Ovary (tissue), 9 donors: Measurements from ENCODE around the gene SENP8. TPM values are rescaled to one million over a fixed set of nuclear protein-coding genes. Genes with fewer than 3 reads are reported as not detected.

Source experiments
- DNase-seq, 5 donors: peaks; one replicate each; pipeline ENCODE4 v3.0.0-alpha.2; 2019 to 2020
- H3K27ac ChIP-seq, 2 donors: fragments of 200-600 bp; one replicate each; pipeline versions ENCODE4 v1.5.1 to v1.8.0; 2019 to 2022
- H3K27me3 ChIP-seq: fragments of 200-600 bp; one replicate; pipeline ENCODE4 v1.8.0; 2022
- H3K36me3 ChIP-seq: fragments of 200-600 bp; sonication (generic); one replicate; pipeline ENCODE4 v1.5.1; 2019
- H3K4me1 ChIP-seq: one replicate; pipeline ENCODE4 v1.8.1; 2013; ENCODE audit warnings: mild to moderate bottlenecking, moderate library complexity; ENCODE audit not compliant: insufficient read depth
- H3K4me3 ChIP-seq: fragments of 200-600 bp; sonication (generic); one replicate; pipeline ENCODE4 v1.5.1; 2017
- H3K9me3 ChIP-seq, 2 donors: fragments of 200-600 bp in 1 of 2; sonication (generic) in 1 of 2; one replicate each; pipeline versions ENCODE4 v1.5.1 to v1.8.1; 2013 to 2019; ENCODE audit warnings: mild to moderate bottlenecking in 1 of 2, moderate library complexity in 1 of 2
- EP300 ChIP-seq: sonication (generic); formaldehyde crosslinking; IDR thresholded peaks from one replicate; pipeline ENCODE4 v1.6.1; 2017; ENCODE audit warnings: antibody characterized with exemption
- POLR2A ChIP-seq: fragments of 450-650 bp; IDR thresholded peaks from one replicate; pipeline ENCODE4 v1.6.1; 2017; ENCODE audit warnings: antibody characterized with exemption, mild to moderate bottlenecking, moderate library complexity
- WGBS, 3 donors: extraction: QIAGEN DNeasy Blood & Tissue Kit in 1 of 3; methylation state at CpG; one replicate each; pipeline versions ENCODE4 v1.1.5 to v1.1.7; 2013 to 2017; 5-methylcytosine and 5-hydroxymethylcytosine counted together
- intact Hi-C, 4 donors: fragments of 100-400 bp; cut with DNase I; formaldehyde crosslinking; loops; one replicate each; pipeline versions ENCODE4 v1.11.0 to v1.15.1; 2022 to 2023
- polyA plus RNA-seq, 2 donors: library from polyadenylated mRNA; stranded (reverse); fragments of 200-250 nt in 1 of 2; fragments of 350-450 nt in 1 of 2; fragmentation: Illumina TruSeq in 1 of 2; extraction: RNeasy Lipid Tissue Mini Kit (QIAGEN cat#74804) in 1 of 2; gene quantifications; one replicate each; pipeline ENCODE4 v1.2.3, GENCODE V29; 2013 to 2014
- total RNA-seq, 7 donors: library from RNA; depleted of rRNA in 2 of 7; stranded (reverse); fragments of >200 nt in 2 of 7; fragmentation: NEBNext Ultra II Directional in 3 of 7; extraction: Animal tissue kit (Norgen Biotek cat#: 25700) in 3 of 7; gene quantifications; one replicate each; pipeline versions ENCODE4 v1.1.0 to v1.2.4, GENCODE V29; 2016 to 2023
- TF ChIP-seq, protein P1 (sequence below), 3 donors: fragments of 450-650 bp in 2 of 3; fragments of 200-600 bp in 1 of 3; IDR thresholded peaks; one replicate each; pipeline versions ENCODE4 v1.5.1 to v1.8.0; 2016 to 2022; ENCODE audit warnings: antibody characterized with exemption in 3 of 3, mild to moderate bottlenecking in 1 of 3
- donor health status: DM: no; HTN: no; CAD: no; lungs with moderate emphysema.
- donor health status: DM: no; HTN: no; CAD: no.
- donor health status: Bipolar disorder and iron deficiency.
- donor health status: DM: yes; HTN: yes; CAD: no.
- donor health status: DM: no; HTN: no; CAD: no.
- donor health status: DM: yes; HTN: yes; CAD: no.

Gene SENP8
- total and polyA plus RNA-seq, 9 donors, result 0.72 to 5.4 (median 3.2) TPM

DNA sequence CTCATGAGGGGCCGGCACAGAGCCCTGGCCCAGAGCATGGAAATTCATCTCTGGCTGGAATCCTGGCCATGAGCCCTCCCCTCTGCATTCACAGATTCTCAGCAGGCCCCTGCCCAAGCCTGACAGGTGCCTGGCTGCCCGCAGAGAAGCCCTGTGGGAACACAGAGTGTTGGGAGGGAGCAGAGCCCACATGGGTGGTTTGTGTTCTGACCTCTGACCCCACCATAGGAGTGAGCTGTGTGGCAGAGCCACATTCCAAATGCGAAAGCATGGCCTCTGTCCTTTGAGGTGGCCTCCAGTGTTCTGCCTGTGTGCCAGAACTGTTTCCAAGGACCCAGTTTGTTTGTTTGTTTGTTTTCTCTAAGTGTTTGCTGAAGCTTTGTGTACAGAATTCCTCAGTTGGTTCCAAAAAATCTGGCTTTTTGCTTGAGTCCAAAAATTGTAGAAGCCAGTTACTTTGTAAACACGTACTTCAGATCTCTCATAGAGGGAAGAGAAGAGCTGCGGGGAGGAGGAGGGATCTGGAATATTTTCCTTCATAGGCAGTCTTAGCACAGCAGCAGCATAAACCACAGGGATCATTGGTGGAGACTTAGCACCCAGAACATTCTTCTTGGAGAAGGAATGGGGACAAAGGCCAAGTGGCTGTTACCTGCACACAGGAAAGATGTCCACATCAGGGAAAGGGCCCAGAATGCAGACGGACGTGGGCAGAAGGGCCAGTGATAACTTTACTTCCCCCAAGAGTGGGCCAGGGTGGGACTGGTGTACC lies 43.3 kb downstream of the SENP8 start:
- Histone ChIP-seq H3K27me3 (no peaks in the 10 kb centered on the region), H3K4me1 (no peaks in the 10 kb centered on the region), H3K27ac (no peak overlapping the region), H3K9me3 (no peaks in the 10 kb centered on the region), H3K36me3 (no peaks in the 10 kb centered on the region), H3K4me3 (no peak overlapping the region)
- 66 to 79% (median 78%) methylated on average over 7 of the region's 7 CpGs for WGBS, 3 donors
- no peak for TF ChIP-seq POLR2A
- TF ChIP-seq, protein P1, sequence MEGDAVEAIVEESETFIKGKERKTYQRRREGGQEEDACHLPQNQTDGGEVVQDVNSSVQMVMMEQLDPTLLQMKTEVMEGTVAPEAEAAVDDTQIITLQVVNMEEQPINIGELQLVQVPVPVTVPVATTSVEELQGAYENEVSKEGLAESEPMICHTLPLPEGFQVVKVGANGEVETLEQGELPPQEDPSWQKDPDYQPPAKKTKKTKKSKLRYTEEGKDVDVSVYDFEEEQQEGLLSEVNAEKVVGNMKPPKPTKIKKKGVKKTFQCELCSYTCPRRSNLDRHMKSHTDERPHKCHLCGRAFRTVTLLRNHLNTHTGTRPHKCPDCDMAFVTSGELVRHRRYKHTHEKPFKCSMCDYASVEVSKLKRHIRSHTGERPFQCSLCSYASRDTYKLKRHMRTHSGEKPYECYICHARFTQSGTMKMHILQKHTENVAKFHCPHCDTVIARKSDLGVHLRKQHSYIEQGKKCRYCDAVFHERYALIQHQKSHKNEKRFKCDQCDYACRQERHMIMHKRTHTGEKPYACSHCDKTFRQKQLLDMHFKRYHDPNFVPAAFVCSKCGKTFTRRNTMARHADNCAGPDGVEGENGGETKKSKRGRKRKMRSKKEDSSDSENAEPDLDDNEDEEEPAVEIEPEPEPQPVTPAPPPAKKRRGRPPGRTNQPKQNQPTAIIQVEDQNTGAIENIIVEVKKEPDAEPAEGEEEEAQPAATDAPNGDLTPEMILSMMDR (IDR thresholded peaks at IDR 0.05), result no peak
- no peak for TF ChIP-seq EP300
- DNase-seq, result no peak
- intact Hi-C loops, result loop anchor here in 1 of 4 donors (10.0 kb wide), 1 partner anchor 417 kb away; no protein-coding TSS in a partner anchor

DNA sequence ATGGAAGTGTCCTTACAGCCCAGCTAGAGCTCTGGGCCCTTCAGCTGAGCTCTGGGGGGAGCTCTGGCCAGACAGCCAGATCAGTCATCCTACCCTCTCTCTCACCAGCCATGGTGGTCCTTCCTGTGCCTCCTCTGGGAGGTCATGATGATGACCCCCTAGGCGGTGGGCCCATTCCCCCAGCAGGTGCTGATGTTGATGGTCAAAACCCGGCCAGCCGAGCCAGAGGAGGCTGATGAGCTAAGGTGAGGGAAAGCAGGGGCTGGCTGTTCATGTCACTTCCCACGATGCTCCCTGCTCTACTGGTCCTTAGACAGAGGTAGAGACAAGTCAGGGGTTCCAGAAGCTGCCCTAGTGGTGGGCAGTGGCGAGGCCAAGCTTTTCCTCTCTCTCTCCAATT lies 44.4 kb downstream of the SENP8 start:
- H3K4me3 ChIP-seq, result no peak overlapping the region
- 88 to 97% (median 93%) methylated on average over 5 of the region's 5 CpGs for WGBS, 3 donors
- TF ChIP-seq, protein P1 (IDR thresholded peaks at IDR 0.05), result no peak
- TF ChIP-seq EP300, result no peak
- TF ChIP-seq POLR2A, result no peak
- no peaks in the 10 kb centered on the region for H3K9me3 ChIP-seq
- no peaks in the 10 kb centered on the region for H3K27me3 ChIP-seq
- no peaks in the 10 kb centered on the region for H3K36me3 ChIP-seq
- no peak overlapping the region for H3K27ac ChIP-seq
- intact Hi-C loops, result loop anchor here in 1 of 4 donors (10.0 kb wide), 1 partner anchor 418 kb away; no protein-coding TSS in a partner anchor
- no peaks in the 10 kb centered on the region for H3K4me1 ChIP-seq
- no peak for DNase-seq

DNA sequence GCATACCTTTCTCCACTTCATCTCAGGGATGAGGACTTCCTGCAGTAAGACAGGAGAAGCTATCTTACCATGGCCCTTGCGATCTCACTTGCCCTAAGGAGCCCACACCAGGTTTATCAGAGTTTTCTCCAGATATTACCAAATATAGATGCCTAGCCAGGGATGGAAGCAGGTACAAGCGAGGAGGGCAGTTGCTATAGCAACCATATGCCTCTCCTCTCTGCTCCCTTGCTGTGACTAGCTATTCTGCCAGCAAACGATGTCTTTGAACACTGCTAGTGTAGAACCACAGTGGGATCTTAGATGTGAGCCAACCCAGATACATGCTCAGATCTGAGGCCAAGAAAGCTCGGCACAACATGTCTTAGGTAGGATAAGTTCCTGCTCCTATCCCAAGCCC lies 45.5 kb downstream of the SENP8 start:
- Histone ChIP-seq H3K27ac (no peak overlapping the region), H3K4me3 (no peak overlapping the region), H3K27me3 (no peaks in the 10 kb centered on the region), H3K36me3 (no peaks in the 10 kb centered on the region), H3K4me1 (no peaks in the 10 kb centered on the region), H3K9me3 (no peaks in the 10 kb centered on the region)
- TF ChIP-seq EP300 (no peak), POLR2A (no peak)
- TF ChIP-seq, protein P1 (IDR thresholded peaks at IDR 0.05), result no peak
- intact Hi-C loops, result loop anchor here in 1 of 4 donors (10.0 kb wide), 1 partner anchor 419 kb away; no protein-coding TSS in a partner anchor
- DNase-seq, result no peak
- WGBS, 3 donors, result 74 to 82% (median 75%) methylated on average over 4 of the region's 4 CpGs

DNA sequence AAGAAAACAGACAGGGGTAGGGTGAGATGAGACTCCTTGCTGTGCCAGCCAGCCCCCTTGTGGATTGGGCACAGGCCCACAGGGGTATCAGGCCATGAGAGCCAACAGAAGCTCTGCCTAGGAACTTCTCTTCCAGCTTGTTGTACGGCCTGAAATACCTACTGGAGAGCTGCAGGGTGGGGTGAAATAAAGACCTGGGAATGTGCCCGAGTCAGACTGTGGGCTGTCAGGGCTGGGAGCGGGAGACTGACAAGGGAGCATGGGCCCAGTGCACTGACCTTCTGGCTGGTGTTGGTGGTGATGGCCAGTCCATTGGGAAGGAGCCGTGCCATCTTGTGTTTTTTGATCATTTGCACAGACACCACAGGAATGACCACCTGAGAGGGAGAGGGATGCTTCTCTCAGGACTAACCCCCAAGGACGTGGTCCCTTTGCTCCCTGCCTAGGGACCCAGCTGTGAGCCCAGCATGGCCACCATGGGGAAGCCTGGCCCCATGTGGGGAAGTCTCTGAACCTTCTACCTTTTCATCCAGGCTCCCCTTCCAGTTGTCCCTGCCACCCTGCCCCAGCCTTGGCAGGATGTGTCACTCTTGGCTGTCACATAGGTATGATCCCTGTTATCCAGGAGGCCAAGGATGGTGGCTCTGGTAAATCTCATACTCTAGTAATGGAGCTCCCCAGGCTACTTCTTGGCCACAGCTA lies 48.7 kb downstream of the SENP8 start:
- WGBS, 3 donors, result 88 to 92% (median 90%) methylated on average over 5 of the region's 5 CpGs
- no peak overlapping the region for H3K27ac ChIP-seq
- intact Hi-C loops, result loop anchor here in 1 of 4 donors (10.0 kb wide), 1 partner anchor 422 kb away; no protein-coding TSS in a partner anchor
- H3K27me3 ChIP-seq, result no peaks in the 10 kb centered on the region
- no peaks in the 10 kb centered on the region for H3K36me3 ChIP-seq
- no peak overlapping the region for H3K4me3 ChIP-seq
- no peaks in the 10 kb centered on the region for H3K9me3 ChIP-seq
- DNase-seq, result no peak
- TF ChIP-seq POLR2A, result no peak
- TF ChIP-seq, protein P1 (IDR thresholded peaks at IDR 0.05), result no peak
- TF ChIP-seq EP300, result no peak
- no peaks in the 10 kb centered on the region for H3K4me1 ChIP-seq
